Ureter (tissue), 1 donor: Measurements from ENCODE around the gene SFRP2. TPM values are rescaled to one million over a fixed set of nuclear protein-coding genes. Genes with fewer than 3 reads are reported as not detected.

Experiments
- total RNA-seq: library from RNA; stranded (reverse); gene quantifications from one replicate; pipeline ENCODE4 v1.2.4, GENCODE V29; 2023
- donor health status: DM: yes; HTN: yes; CAD: no.

SFRP2 gene
- total RNA-seq, 1 donor from 2014 or later = 13.3 TPM

Other genes starting within 250 kb of the SFRP2 start
- 13.9 TPM for gene TLR2, start 104.8 kb downstream of the SFRP2 start, total RNA-seq
- 0.86 TPM for gene RNF175, start 29.1 kb downstream of the SFRP2 start, total RNA-seq